ENCODE results near the gene MYO5C.
A peak's percentile ranks its signal among the peaks of the same experiment; 100 is the strongest.

MYO5C gene

DNA sequence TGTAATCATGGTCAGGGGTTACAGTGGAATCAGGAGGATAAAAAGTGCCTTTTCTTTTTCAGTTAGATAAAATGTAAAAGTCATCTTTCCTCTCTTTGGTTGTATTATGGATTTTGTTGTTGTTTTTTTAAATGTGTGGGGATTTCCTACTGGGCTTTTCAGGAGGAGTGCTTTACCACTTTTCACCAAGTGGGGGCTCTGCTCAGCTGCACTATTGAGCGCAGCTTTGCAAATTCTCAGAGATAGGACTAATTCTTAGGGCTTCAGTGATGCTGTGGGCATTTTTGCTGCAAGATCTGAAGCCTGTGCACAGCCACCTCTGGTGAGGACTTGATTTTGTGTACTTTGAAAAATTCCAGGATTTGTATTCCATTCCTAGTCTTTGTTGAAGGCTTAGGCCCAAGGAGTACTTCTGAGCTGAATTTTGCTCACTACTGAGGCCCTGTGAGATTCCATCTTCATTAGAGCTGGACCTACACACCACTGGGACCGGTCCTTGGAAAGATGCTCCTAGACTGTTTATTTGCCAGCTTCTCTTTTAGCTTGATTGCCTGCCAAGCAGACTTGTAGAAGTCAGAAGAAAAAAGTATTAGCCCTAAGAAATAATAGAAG, 111.9 kb downstream of the MYO5C start:
- Mint-ChIP-seq H3K27me3 (ENCODE audit: low read depth) (peaks cover 34% of the 10 kb centered on the region), H3K4me1 (peaks cover 7% of the 10 kb centered on the region), H3K9me3 (no peaks in the 10 kb centered on the region), H3K36me3 (ENCODE audit: low read depth) (no peaks in the 10 kb centered on the region), H3K27ac (peak overlapping the region in 1 of 3 experiments; percentile 38), H3K4me3 (peak overlapping the region; percentile 36 to 64 (median 52))
- TF ChIP-seq, protein P1, sequence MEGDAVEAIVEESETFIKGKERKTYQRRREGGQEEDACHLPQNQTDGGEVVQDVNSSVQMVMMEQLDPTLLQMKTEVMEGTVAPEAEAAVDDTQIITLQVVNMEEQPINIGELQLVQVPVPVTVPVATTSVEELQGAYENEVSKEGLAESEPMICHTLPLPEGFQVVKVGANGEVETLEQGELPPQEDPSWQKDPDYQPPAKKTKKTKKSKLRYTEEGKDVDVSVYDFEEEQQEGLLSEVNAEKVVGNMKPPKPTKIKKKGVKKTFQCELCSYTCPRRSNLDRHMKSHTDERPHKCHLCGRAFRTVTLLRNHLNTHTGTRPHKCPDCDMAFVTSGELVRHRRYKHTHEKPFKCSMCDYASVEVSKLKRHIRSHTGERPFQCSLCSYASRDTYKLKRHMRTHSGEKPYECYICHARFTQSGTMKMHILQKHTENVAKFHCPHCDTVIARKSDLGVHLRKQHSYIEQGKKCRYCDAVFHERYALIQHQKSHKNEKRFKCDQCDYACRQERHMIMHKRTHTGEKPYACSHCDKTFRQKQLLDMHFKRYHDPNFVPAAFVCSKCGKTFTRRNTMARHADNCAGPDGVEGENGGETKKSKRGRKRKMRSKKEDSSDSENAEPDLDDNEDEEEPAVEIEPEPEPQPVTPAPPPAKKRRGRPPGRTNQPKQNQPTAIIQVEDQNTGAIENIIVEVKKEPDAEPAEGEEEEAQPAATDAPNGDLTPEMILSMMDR (IDR thresholded peaks at IDR 0.05; ENCODE audit: unreplicated experiment in 3 of 3), result peak; percentile 41 to 51 (median 47)

DNA sequence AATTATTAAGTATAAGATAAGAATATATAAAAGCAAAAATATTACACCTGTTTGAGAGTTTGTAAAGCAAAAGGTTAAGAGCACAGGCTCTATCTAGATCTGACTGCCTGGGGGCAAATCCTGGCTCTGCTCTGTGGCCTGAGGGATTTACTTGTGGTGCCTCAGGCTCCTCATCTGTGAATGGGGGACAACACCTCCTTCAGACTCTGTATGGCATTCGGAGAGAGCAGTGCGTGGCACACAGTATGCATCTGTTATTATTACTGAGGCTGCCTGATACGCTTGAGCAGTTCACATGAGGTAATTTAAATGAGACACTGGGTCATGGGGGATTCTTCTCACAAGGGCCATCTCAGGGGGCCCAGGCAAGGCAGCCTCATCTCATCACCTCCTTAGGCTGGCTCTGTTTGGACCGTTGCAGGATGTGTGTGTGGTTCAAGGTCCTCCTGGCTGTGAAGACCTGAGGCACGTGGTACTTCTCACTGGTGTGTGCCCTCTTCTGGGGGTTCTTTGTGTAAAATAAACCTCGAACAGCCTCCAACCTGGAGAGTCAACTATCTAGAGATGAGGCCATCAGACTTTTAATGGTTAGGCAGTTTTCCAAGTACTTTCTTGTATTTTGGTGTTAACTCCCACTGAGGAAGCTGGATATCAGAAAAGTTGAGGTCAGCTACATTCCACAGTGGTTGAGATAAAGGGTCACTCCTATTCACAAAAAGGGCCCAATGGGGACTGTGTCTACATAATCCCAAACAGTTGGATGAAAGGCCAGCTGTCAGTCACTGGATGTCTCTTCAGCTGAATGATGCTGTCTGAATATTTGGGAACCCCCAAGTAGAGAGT, 113.4 kb downstream of the MYO5C start:
- H3K4me1 Mint-ChIP-seq, result peaks cover 10% of the 10 kb centered on the region

DNA sequence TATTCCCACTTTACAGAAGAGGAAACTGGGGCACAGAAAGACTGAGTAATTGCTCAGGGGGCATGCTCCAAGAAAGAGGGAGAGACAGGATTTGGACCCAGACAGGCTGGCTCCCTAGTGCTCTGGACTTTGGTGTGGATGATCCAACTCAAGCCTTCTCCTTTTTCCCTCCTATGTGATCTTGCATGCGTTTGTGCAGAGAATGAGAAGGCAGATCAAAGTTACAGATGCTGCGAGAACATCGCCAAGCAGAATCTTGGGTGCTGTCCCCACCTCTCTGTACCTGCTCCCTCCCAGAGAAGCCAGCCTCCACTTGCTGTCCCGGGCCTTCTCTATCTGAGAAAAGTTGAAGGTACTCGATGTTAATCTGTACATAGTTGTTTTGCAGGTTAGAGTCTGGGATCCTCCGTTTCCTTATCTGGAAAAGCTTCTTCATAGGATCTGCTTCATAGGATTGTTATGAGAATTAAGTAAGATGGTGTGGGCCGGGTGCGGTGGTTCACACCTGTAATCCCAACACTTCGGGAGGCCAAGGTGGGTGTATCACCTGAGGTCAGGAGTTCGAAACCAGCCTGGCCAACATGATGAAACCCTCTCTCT, 114.7 kb downstream of the MYO5C start:
- peaks cover 45% of the 10 kb centered on the region for H3K27me3 Mint-ChIP-seq (ENCODE audit: low read depth)
- H3K27ac Mint-ChIP-seq, result peak overlapping the region in 1 of 3 experiments; percentile 74
- H3K36me3 Mint-ChIP-seq (ENCODE audit: low read depth), result no peaks in the 10 kb centered on the region
- H3K9me3 Mint-ChIP-seq, result no peaks in the 10 kb centered on the region
- TF ChIP-seq, protein P1 (IDR thresholded peaks at IDR 0.05; ENCODE audit: unreplicated experiment in 3 of 3), result no peak
- peaks cover 10% of the 10 kb centered on the region for H3K4me1 Mint-ChIP-seq
- H3K4me3 Mint-ChIP-seq, result peak overlapping the region; percentile 86 to 92 (median 92)

More for the DNA sequence above, 113.4 kb downstream of the MYO5C start:
- Mint-ChIP-seq H3K36me3 (ENCODE audit: low read depth) (no peaks in the 10 kb centered on the region), H3K4me3 (peak overlapping the region in 2 of 3 experiments; percentile 9 to 58), H3K27me3 (ENCODE audit: low read depth) (peaks cover 45% of the 10 kb centered on the region), H3K27ac (no peak overlapping the region), H3K9me3 (no peaks in the 10 kb centered on the region)
- TF ChIP-seq, protein P1 (IDR thresholded peaks at IDR 0.05; ENCODE audit: unreplicated experiment in 3 of 3), result no peak

DNA sequence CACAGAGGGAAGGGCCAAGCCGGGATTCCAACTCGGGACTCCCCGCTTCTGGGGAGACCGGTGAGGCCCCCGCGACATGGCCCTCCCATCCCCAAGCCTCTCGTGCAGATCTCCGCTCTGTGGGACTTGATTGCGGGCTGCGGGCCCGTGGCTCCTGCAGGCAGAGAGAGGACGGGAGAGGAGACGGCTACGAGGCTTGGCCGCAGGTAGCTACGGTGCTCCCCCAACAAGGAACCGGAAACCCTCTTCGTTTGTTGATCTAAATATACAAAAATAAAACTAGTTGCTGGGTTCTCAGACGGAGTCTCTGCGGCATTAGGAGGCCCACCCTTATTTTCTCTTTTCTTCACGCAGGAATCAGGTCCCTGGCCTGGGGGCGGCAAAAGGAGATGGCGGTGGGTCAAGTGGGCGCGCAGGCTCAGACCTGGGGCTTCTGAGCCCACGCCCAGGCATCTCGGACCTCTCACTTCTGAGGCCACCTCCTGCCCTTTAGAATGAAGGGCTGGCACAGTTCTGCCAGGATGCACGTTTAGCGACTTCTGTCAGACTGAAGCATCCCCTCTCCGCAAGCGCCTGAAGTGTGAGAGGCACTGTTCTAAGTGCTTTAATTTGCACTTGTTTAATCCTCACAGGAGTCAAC, 115.3 kb downstream of the MYO5C start:
- Mint-ChIP-seq H3K36me3 (ENCODE audit: low read depth) (no peaks in the 10 kb centered on the region), H3K27me3 (ENCODE audit: low read depth) (peaks cover 45% of the 10 kb centered on the region), H3K9me3 (no peaks in the 10 kb centered on the region), H3K4me3 (peak overlapping the region; percentile 86 to 92 (median 92)), H3K27ac (peak overlapping the region in 1 of 3 experiments; percentile 74), H3K4me1 (peaks cover 10% of the 10 kb centered on the region)
- TF ChIP-seq, protein P1 (IDR thresholded peaks at IDR 0.05; ENCODE audit: unreplicated experiment in 3 of 3), result no peak

DNA sequence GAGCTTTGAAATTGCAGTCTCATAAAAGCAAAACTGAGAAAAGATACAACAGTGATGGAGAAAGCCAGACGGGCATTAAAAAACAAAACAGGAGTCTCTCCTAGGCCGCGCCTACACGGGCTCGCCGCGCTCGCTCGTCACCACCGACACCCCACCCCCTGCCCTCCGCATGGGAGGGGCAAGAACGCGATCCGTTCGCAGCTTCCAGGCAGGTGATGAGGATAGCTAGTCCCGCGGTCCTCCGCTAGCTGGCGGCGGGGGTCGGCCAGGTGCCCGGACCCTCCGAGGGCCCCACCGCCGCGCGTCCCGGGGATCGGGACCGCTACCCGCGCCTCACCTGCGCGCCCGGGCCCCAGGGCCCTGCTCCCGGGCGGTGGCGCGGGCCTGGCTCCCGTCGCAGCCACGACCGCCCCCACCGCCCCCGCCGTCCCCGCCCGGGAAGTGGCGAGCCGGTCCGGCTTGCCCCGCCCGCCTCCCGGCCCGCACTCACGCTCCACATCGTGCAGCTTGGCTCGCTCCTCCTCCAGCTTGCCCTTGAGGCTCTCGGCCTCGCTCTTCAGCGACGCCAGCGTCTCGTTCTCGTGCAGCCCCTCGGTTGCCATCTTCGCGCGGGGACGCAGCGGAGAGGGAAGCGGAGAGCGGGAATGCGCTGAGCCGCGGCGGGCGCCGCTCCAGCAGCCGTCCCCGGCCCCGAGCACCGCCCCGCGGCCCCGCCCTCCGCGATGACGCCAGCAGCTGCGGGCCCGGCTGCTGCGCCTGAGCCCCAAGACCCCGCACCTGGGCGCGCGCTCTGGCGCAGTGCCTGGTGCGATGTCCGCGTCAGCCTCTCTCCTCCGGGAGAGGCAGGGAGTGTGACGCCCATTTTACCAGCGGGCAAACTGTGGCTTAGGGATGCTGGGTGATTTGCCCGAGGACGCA, 116.1 kb downstream of the MYO5C start:
- Mint-ChIP-seq H3K4me1 (peaks cover 10% of the 10 kb centered on the region), H3K27ac (peak overlapping the region; percentile 77 to 93 (median 87)), H3K9me3 (no peaks in the 10 kb centered on the region), H3K36me3 (ENCODE audit: low read depth) (no peaks in the 10 kb centered on the region), H3K4me3 (peak overlapping the region; percentile 92 to 95 (median 92)), H3K27me3 (ENCODE audit: low read depth) (peaks cover 45% of the 10 kb centered on the region)
- TF ChIP-seq, protein P1 (IDR thresholded peaks at IDR 0.05; ENCODE audit: unreplicated experiment in 3 of 3), result no peak

All from nephron (organoid).